H1 (cell line): Measurements from ENCODE around the gene IFIT1.

Experiments used
- CHD1 ChIP-seq: IDR thresholded peaks from 2 replicates; pipeline ENCODE4 v1.6.1; 2012; ENCODE audit warnings: low read depth, low read length, improper control_type of control experiment
- CTCF ChIP-seq, 3 experiments: IDR thresholded peaks; 1 replicate in 2 of 3; 2 replicates in 1 of 3; pipeline versions ENCODE4 v1.5.1 to v1.6.1; 2011; ENCODE audit warnings: low read length in 3 of 3, mild to moderate bottlenecking in 3 of 3, inconsistent platforms in 2 of 3, low read depth in 1 of 3, moderate library complexity in 1 of 3; ENCODE audit not compliant: insufficient read depth in 1 of 3; ENCODE audit errors: control extremely low read depth in 1 of 3
- MAFK ChIP-seq: IDR thresholded peaks from 2 replicates; pipeline ENCODE4 v1.6.1; 2012; ENCODE audit warnings: low read depth, mild to moderate bottlenecking, improper control_type of control experiment, low read length
- NRF1 ChIP-seq: IDR thresholded peaks from 2 replicates; pipeline ENCODE4 v1.6.1; 2011; ENCODE audit warnings: mild to moderate bottlenecking, low read depth, low read length, improper control_type of control experiment
- POLR2A ChIP-seq, 2 experiments: IDR thresholded peaks; 1 replicate in 1 of 2; 2 replicates in 1 of 2; pipeline ENCODE4 v1.6.1; 2011; ENCODE audit warnings: low read depth in 2 of 2, low read length in 2 of 2, mild to moderate bottlenecking in 2 of 2; ENCODE audit errors: control extremely low read depth in 1 of 2
- POLR2AphosphoS5 ChIP-seq: IDR thresholded peaks from 2 replicates; pipeline ENCODE4 v1.6.1; 2011; ENCODE audit warnings: low read depth, low read length
- RAD21 ChIP-seq, 2 experiments: IDR thresholded peaks in 1 of 2; conservative IDR thresholded peaks in 1 of 2; 2 replicates each; pipeline ENCODE4 v1.6.1; 2011; ENCODE audit warnings: low read depth in 2 of 2, low read length in 2 of 2, improper control_type of control experiment in 1 of 2, inconsistent platforms in 1 of 2, mild to moderate bottlenecking in 1 of 2, moderate library complexity in 1 of 2
- SIX5 ChIP-seq: IDR thresholded peaks from 2 replicates; pipeline ENCODE4 v1.6.1; 2011; ENCODE audit warnings: mild to moderate bottlenecking, low read depth, low read length
- USF2 ChIP-seq: IDR thresholded peaks from 2 replicates; pipeline ENCODE4 v1.6.1; 2011; ENCODE audit warnings: low read length, improper control_type of control experiment
- YY1 ChIP-seq: IDR thresholded peaks from 2 replicates; pipeline ENCODE4 v1.6.1; 2011; ENCODE audit warnings: low read depth, mild to moderate bottlenecking, low read length
- ZNF274 ChIP-seq: IDR thresholded peaks from 2 replicates; pipeline ENCODE4 v1.7.0; 2012; ENCODE audit warnings: low read length, borderline replicate concordance; ENCODE audit errors: extremely low read depth

GRCh38 chr10:89390476-89391225 lies 1.8 kb upstream of the IFIT1 start:
- TF ChIP-seq CTCF (IDR thresholded peaks at IDR 0.05; ENCODE audit: control extremely low read depth in 1 of 3, insufficient read depth in 1 of 3, low read depth in 1 of 3, low read length in 3 of 3) (no peak), MAFK (no peak), ZNF274 (no peak), NRF1 (no peak), POLR2A (IDR thresholded peaks at IDR 0.05; ENCODE audit: control extremely low read depth in 1 of 2, low read depth in 2 of 2, low read length in 2 of 2) (no peak), YY1 (no peak), USF2 (no peak), POLR2AphosphoS5 (no peak), RAD21 (IDR thresholded peaks at IDR 0.05 in 1 of 2, conservative IDR thresholded peaks at IDR 0.05 in 1 of 2; ENCODE audit: low read depth in 2 of 2, low read length in 2 of 2) (no peak), CHD1 (no peak), SIX5 (no peak)
